PC-9 (cell line): ENCODE results near the gene AIPL1.

Source experiments
- EZH2 ChIP-seq: fragments of 200-600 bp; sonication (generic); IDR thresholded peaks from 2 replicates; pipeline ENCODE4 v1.8.0; 2017; ENCODE audit warnings: antibody characterized with exemption, low read depth
- TF ChIP-seq, protein P1 (sequence below): fragments of 200-600 bp; sonication (generic); conservative IDR thresholded peaks from 2 replicates; pipeline ENCODE4 v1.6.1; 2017; ENCODE audit warnings: mixed run types, antibody characterized with exemption, mild to moderate bottlenecking, moderate library complexity

- TF ChIP-seq, protein P1, sequence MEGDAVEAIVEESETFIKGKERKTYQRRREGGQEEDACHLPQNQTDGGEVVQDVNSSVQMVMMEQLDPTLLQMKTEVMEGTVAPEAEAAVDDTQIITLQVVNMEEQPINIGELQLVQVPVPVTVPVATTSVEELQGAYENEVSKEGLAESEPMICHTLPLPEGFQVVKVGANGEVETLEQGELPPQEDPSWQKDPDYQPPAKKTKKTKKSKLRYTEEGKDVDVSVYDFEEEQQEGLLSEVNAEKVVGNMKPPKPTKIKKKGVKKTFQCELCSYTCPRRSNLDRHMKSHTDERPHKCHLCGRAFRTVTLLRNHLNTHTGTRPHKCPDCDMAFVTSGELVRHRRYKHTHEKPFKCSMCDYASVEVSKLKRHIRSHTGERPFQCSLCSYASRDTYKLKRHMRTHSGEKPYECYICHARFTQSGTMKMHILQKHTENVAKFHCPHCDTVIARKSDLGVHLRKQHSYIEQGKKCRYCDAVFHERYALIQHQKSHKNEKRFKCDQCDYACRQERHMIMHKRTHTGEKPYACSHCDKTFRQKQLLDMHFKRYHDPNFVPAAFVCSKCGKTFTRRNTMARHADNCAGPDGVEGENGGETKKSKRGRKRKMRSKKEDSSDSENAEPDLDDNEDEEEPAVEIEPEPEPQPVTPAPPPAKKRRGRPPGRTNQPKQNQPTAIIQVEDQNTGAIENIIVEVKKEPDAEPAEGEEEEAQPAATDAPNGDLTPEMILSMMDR = no peak
- TF ChIP-seq EZH2 = no peak
These were observed 39.5 kb upstream of the AIPL1 start for GRCh38 chr17:6474376-6474775.
